Neural crest cell (in vitro differentiated cells): ENCODE measurements around the gene SPOCK1. TPM values are rescaled to one million over a fixed set of nuclear protein-coding genes. Genes with fewer than 3 reads are reported as not detected.

Experiments
- DNase-seq: peaks from one replicate; pipeline ENCODE4 v3.0.0; 2021; ENCODE audit warnings: low read depth, mixed read lengths, low spot score
- H3K27ac Mint-ChIP-seq: one replicate; pipeline ENCODE4 v1.8.0; 2021; ENCODE audit warnings: mild to moderate bottlenecking, mixed read lengths; ENCODE audit not compliant: unreplicated experiment
- H3K27me3 Mint-ChIP-seq: 2 replicates; pipeline ENCODE4 v1.8.0; 2021; ENCODE audit warnings: low read depth, mild to moderate bottlenecking, mixed read lengths
- H3K36me3 Mint-ChIP-seq: 2 replicates; pipeline ENCODE4 v1.8.0; 2021; ENCODE audit warnings: low read depth, mild to moderate bottlenecking, mixed read lengths
- H3K4me1 Mint-ChIP-seq: 2 replicates; pipeline ENCODE4 v1.8.0; 2021; ENCODE audit warnings: mixed read lengths
- H3K4me3 Mint-ChIP-seq: one replicate; pipeline ENCODE4 v1.8.0; 2021; ENCODE audit warnings: mild to moderate bottlenecking, mixed read lengths
- H3K9me3 Mint-ChIP-seq: 2 replicates; pipeline ENCODE4 v1.8.0; 2021; ENCODE audit warnings: mixed read lengths
- total RNA-seq: library from RNA; stranded (reverse); gene quantifications from 2 replicates; pipeline ENCODE4 v1.2.1, GENCODE V29; 2021
- TF ChIP-seq, protein P1 (sequence below): fragments of 200-600 bp; sonication (generic); conservative IDR thresholded peaks from 2 replicates; pipeline ENCODE4 v1.5.0; 2021; ENCODE audit warnings: antibody characterized with exemption, mild to moderate bottlenecking

SPOCK1 gene
- total RNA-seq, 1 donor from 2014 or later = 89.7 TPM

DNA sequence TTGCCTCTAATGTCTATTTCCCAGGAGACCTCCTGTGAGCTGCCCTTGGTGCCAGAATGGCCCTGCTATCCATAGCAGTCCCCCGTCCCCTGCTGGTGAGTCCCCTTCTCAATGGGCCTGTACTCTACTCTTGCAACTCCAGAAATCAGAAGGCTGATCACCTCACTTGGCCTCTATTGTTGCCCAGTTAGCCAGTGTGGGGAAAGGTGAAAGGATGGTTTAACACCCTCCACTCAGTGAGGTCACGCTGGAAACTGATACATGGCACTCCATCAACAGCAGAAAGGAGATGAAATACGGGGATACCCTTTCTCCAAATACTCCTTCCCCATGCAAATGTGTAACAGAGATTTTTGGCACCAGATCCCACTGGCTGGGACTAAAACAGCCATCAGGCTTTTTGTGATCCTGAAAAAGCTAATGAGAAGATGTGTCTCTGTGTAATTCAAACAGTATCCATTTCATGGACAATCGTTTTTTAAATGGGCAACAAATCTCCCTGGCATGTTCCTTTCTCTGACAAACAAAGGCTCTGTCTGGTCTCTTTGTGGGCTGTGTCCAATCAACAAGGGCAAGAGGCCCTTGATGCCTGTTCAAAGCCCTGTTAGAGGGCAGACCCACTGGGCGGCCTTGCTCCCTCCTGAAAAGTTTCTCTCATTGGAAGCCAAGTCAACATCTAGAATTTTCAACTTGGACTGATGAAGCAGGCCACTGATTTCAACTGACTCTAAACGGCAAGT is 343.7 kb downstream of the SPOCK1 start:
- Mint-ChIP-seq H3K4me3 (no peak overlapping the region), H3K27me3 (peaks cover 94% of the 10 kb centered on the region), H3K9me3 (peaks cover 5% of the 10 kb centered on the region), H3K4me1 (peaks cover 21% of the 10 kb centered on the region), H3K36me3 (peaks cover 3% of the 10 kb centered on the region), H3K27ac (no peak overlapping the region)
- no peak for DNase-seq
- TF ChIP-seq, protein P1, sequence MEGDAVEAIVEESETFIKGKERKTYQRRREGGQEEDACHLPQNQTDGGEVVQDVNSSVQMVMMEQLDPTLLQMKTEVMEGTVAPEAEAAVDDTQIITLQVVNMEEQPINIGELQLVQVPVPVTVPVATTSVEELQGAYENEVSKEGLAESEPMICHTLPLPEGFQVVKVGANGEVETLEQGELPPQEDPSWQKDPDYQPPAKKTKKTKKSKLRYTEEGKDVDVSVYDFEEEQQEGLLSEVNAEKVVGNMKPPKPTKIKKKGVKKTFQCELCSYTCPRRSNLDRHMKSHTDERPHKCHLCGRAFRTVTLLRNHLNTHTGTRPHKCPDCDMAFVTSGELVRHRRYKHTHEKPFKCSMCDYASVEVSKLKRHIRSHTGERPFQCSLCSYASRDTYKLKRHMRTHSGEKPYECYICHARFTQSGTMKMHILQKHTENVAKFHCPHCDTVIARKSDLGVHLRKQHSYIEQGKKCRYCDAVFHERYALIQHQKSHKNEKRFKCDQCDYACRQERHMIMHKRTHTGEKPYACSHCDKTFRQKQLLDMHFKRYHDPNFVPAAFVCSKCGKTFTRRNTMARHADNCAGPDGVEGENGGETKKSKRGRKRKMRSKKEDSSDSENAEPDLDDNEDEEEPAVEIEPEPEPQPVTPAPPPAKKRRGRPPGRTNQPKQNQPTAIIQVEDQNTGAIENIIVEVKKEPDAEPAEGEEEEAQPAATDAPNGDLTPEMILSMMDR = no peak

GRCh38 chr5:137152616-137153015 is 346.5 kb downstream of the SPOCK1 start:
- peaks cover 96% of the 10 kb centered on the region for H3K27me3 Mint-ChIP-seq
- no peak overlapping the region for H3K4me3 Mint-ChIP-seq
- H3K36me3 Mint-ChIP-seq = peaks cover 3% of the 10 kb centered on the region
- no peak for DNase-seq
- no peak overlapping the region for H3K27ac Mint-ChIP-seq
- H3K9me3 Mint-ChIP-seq = no peaks in the 10 kb centered on the region
- peaks cover 32% of the 10 kb centered on the region for H3K4me1 Mint-ChIP-seq
- TF ChIP-seq, protein P1 = no peak

DNA sequence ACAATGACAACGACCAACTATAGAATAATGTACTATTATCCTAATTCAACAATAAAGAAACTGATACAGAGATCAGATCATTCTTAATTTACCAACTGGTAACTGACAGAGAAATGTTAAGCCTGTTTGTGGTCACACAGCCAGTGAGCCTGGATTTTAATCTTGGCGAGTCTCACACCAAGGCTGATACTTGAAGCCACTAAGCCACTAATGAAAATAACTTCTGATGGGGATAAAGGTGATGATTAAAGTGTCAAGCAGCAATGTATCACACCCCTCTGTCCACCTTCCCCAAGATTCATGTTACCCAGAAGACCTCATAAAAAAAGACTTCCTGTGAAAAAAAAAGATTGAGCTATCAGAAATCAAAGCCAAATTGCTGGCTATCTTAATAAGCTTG is 350.5 kb downstream of the SPOCK1 start:
- H3K4me1 Mint-ChIP-seq = peaks cover 38% of the 10 kb centered on the region
- H3K27ac Mint-ChIP-seq = no peak overlapping the region
- no peaks in the 10 kb centered on the region for H3K9me3 Mint-ChIP-seq
- DNase-seq = no peak
- no peak overlapping the region for H3K4me3 Mint-ChIP-seq
- no peaks in the 10 kb centered on the region for H3K36me3 Mint-ChIP-seq
- TF ChIP-seq, protein P1 = no peak
- H3K27me3 Mint-ChIP-seq = peaks cover 92% of the 10 kb centered on the region

DNA sequence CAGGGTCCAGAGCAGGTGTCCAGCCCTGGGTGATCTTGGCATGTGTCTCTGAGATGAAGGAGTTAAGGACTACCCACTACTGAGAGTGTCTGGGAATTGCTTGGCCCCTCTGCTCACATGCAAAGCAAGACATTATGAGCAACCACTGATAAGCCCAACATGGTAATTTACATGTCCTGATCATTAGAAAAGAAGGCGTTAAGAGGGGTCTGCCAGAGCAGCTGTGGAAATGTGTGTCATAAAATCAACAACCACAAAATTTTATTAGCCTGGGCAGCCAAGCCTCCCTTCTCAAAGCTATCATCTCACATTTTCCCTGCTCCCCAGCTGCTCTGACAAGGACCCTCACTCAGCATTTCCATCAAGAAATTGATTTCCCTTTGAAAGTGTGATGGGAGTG is 351.0 kb downstream of the SPOCK1 start:
- Mint-ChIP-seq H3K27me3 (peaks cover 92% of the 10 kb centered on the region), H3K27ac (no peak overlapping the region), H3K36me3 (no peaks in the 10 kb centered on the region), H3K4me3 (no peak overlapping the region), H3K9me3 (no peaks in the 10 kb centered on the region), H3K4me1 (peaks cover 38% of the 10 kb centered on the region)
- TF ChIP-seq, protein P1 = no peak
- DNase-seq = no peak

- H3K36me3 Mint-ChIP-seq = no peaks in the 10 kb centered on the region
- no peak for DNase-seq
- peaks cover 38% of the 10 kb centered on the region for H3K4me1 Mint-ChIP-seq
- no peak overlapping the region for H3K27ac Mint-ChIP-seq
- H3K27me3 Mint-ChIP-seq = peaks cover 91% of the 10 kb centered on the region
- H3K4me3 Mint-ChIP-seq = no peak overlapping the region
- H3K9me3 Mint-ChIP-seq = no peaks in the 10 kb centered on the region
- TF ChIP-seq, protein P1 = no peak
Measured at GRCh38 chr5:137147346-137147745, 351.8 kb downstream of the SPOCK1 start.
